ENCODE results near the gene TIMP4.

The TIMP4 gene

GRCh38 chr3:12107071-12107713 lies 51.5 kb downstream of the TIMP4 start:
- DNase-seq (ENCODE audit: low read depth in 1 of 2, low spot score in 1 of 2): no peak

All from activated T-helper 1 cell treated with anti-CD3 and anti-CD28 coated beads, Interleukin-2, amount 50 U/mL, for 16 hours (primary cell).